Astrocyte (in vitro differentiated cells and primary cell): ENCODE results near the gene OSTC. TPM values are rescaled to one million over a fixed set of nuclear protein-coding genes. Genes with fewer than 3 reads are reported as not detected.

Source experiments
- DNase-seq: peaks from one replicate; pipeline ENCODE4 v3.0.0-alpha.2; 2010; ENCODE audit warnings: low read depth
- FAIRE-seq: peaks from 2 replicates; lab custom pipeline; 2011; peaks lifted over from hg19 to GRCh38; lab: Jason Lieb, UNC
- H2AFZ ChIP-seq: 2 replicates; pipeline ENCODE4 v1.6.0; 2012; ENCODE audit warnings: low read depth, low read length, inconsistent platforms
- H3K27ac ChIP-seq: 2 replicates; pipeline ENCODE4 v1.5.1; 2011; ENCODE audit warnings: low read depth, low read length, inconsistent platforms
- H3K27me3 ChIP-seq: 2 replicates; pipeline ENCODE4 v1.6.0; 2011; ENCODE audit warnings: low read length, inconsistent platforms; ENCODE audit not compliant: insufficient read depth
- H3K36me3 ChIP-seq: 2 replicates; pipeline ENCODE4 v1.5.1; 2011; ENCODE audit warnings: low read length, inconsistent platforms; ENCODE audit not compliant: insufficient read depth
- H3K4me1 ChIP-seq: 2 replicates; pipeline ENCODE4 v1.5.1; 2011; ENCODE audit warnings: low read length, inconsistent platforms; ENCODE audit not compliant: insufficient read depth
- H3K4me2 ChIP-seq: 2 replicates; pipeline ENCODE4 v1.6.0; 2012; ENCODE audit warnings: low read length, inconsistent platforms
- H3K4me3 ChIP-seq: 2 replicates; pipeline ENCODE4 v1.5.1; 2011; ENCODE audit warnings: low read depth, mild to moderate bottlenecking, low read length, inconsistent platforms; ENCODE audit not compliant: insufficient read depth
- H3K79me2 ChIP-seq: 2 replicates; pipeline ENCODE4 v1.6.0; 2012; ENCODE audit warnings: mild to moderate bottlenecking, low read length, inconsistent platforms; ENCODE audit not compliant: insufficient read depth
- H3K9ac ChIP-seq: 2 replicates; pipeline ENCODE4 v1.6.0; 2012; ENCODE audit warnings: mild to moderate bottlenecking, low read length, inconsistent platforms
- H3K9me3 ChIP-seq: 2 replicates; pipeline ENCODE4 v1.5.1; 2012; ENCODE audit warnings: low read depth, mild to moderate bottlenecking, low read length, inconsistent platforms; ENCODE audit not compliant: insufficient read depth
- H4K20me1 ChIP-seq: 2 replicates; pipeline ENCODE4 v1.6.0; 2012; ENCODE audit warnings: low read length, inconsistent platforms; ENCODE audit not compliant: insufficient read depth
- H3K27ac Mint-ChIP-seq: one replicate; pipeline ENCODE4 v1.8.0; 2021; ENCODE audit warnings: mild to moderate bottlenecking, mixed read lengths; ENCODE audit not compliant: unreplicated experiment
- H3K27me3 Mint-ChIP-seq: one replicate; pipeline ENCODE4 v1.8.0; 2021; ENCODE audit warnings: low read depth, mixed read lengths; ENCODE audit not compliant: unreplicated experiment
- H3K36me3 Mint-ChIP-seq: one replicate; pipeline ENCODE4 v1.8.0; 2021; ENCODE audit warnings: low read depth, mixed read lengths; ENCODE audit not compliant: unreplicated experiment
- H3K4me1 Mint-ChIP-seq: one replicate; pipeline ENCODE4 v1.8.0; 2021; ENCODE audit warnings: low read depth, mixed read lengths; ENCODE audit not compliant: unreplicated experiment
- H3K4me3 Mint-ChIP-seq: one replicate; pipeline ENCODE4 v1.8.0; 2021; ENCODE audit warnings: mild to moderate bottlenecking, moderate library complexity, mixed read lengths; ENCODE audit not compliant: unreplicated experiment
- H3K9me3 Mint-ChIP-seq: one replicate; pipeline ENCODE4 v1.8.0; 2021; ENCODE audit warnings: mild to moderate bottlenecking, mixed read lengths; ENCODE audit not compliant: unreplicated experiment
- CTCF ChIP-seq: IDR thresholded peaks from 2 replicates; pipeline ENCODE4 v1.5.1; 2011; ENCODE audit warnings: low read depth, mild to moderate bottlenecking, inconsistent platforms, low read length, moderate library complexity; ENCODE audit not compliant: insufficient read depth
- EZH2 ChIP-seq: IDR thresholded peaks from 2 replicates; pipeline ENCODE4 v1.6.1; 2012; ENCODE audit warnings: mild to moderate bottlenecking, low read length, inconsistent platforms; ENCODE audit not compliant: insufficient read depth
- total RNA-seq: library from RNA; stranded (reverse); gene quantifications from 2 replicates; pipeline ENCODE4 v1.2.1, GENCODE V29; 2021

OSTC gene
- total RNA-seq, 1 donor from 2014 or later: 240 TPM

- H3K27me3 Mint-ChIP-seq: no peaks in the 10 kb centered on the region
- TF ChIP-seq EZH2 (no peak), CTCF (no peak)
- H3K9me3 ChIP-seq: peaks cover 2% of the 10 kb centered on the region
- no peak overlapping the region for H3K27ac ChIP-seq
- no peaks in the 10 kb centered on the region for H3K4me1 Mint-ChIP-seq
- H3K4me2 ChIP-seq: no peak overlapping the region
- DNase-seq (no peak), FAIRE-seq (no peak)
- no peak overlapping the region for H3K27ac Mint-ChIP-seq
- H3K9ac ChIP-seq: no peak overlapping the region
- no peaks in the 10 kb centered on the region for H3K79me2 ChIP-seq
- no peak overlapping the region for H3K4me3 Mint-ChIP-seq
- peaks cover 3% of the 10 kb centered on the region for H3K9me3 Mint-ChIP-seq
- peaks cover 4% of the 10 kb centered on the region for H3K36me3 Mint-ChIP-seq
- no peaks in the 10 kb centered on the region for H4K20me1 ChIP-seq
- H3K4me1 ChIP-seq: no peaks in the 10 kb centered on the region
- H3K36me3 ChIP-seq: no peaks in the 10 kb centered on the region
- no peaks in the 10 kb centered on the region for H3K27me3 ChIP-seq
- no peak overlapping the region for H3K4me3 ChIP-seq
- peak overlapping the region; percentile 55 for H2AFZ ChIP-seq
Observed at GRCh38 chr4:108612365-108612764, 38.0 kb upstream of the OSTC start.

DNA sequence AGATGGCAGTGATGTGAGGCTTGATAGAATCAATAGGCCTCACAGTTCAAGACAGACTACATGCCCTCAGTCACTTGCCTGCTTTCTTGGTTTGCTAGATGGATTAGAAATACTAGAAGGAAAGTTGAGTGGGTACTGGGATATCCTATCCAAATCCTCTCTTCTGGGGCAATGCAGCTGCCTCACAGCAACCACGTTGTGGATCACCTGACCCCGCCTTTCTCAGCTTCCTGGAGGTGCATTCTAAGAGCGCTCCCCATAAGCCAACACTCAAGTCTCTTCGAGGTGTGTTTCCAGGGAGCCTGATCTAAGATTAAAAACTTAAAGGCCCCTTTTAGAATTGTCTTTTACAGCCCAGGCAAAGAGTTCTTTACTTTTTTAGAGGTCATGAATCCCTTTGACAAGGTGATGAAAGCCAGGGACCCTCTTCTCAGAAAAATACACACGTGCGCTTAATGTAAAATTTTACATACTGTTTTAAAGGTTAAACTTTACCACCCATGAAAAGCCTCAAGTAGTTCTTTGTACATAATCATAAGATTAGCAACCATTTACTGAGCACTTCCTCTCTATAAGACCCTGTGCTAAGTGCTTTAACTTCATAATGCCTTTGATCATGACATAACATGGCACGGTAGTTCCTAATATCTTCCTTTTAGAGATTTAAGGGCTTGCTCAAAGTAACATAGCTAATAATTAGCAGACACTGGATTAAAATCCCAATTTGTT is 30.9 kb upstream of the OSTC start:
- no peak for FAIRE-seq
- peaks cover 34% of the 10 kb centered on the region for H3K4me1 ChIP-seq
- peak overlapping the region; percentile 90 for H3K4me2 ChIP-seq
- peaks cover 3% of the 10 kb centered on the region for H3K9me3 Mint-ChIP-seq
- H3K9ac ChIP-seq: peak overlapping the region; percentile 53
- no peaks in the 10 kb centered on the region for H3K27me3 ChIP-seq
- TF ChIP-seq EZH2 (no peak), CTCF (no peak)
- peaks cover 25% of the 10 kb centered on the region for H3K36me3 ChIP-seq
- H2AFZ ChIP-seq: peak overlapping the region; percentile 90
- peaks cover 37% of the 10 kb centered on the region for H4K20me1 ChIP-seq
- H3K9me3 ChIP-seq: peaks cover 1% of the 10 kb centered on the region
- peak overlapping the region; percentile 99 for H3K4me3 ChIP-seq
- H3K27ac Mint-ChIP-seq: peak overlapping the region; percentile 99
- peak overlapping the region; percentile 39 for H3K27ac ChIP-seq
- DNase-seq: no peak
- H3K36me3 Mint-ChIP-seq: peaks cover 20% of the 10 kb centered on the region
- H3K27me3 Mint-ChIP-seq: no peaks in the 10 kb centered on the region
- peaks cover 27% of the 10 kb centered on the region for H3K4me1 Mint-ChIP-seq
- peaks cover 42% of the 10 kb centered on the region for H3K79me2 ChIP-seq
- peak overlapping the region; percentile 99 for H3K4me3 Mint-ChIP-seq
